H9 (cell line): ENCODE results near the gene MICU1. TPM values are rescaled to one million over a fixed set of nuclear protein-coding genes. Genes with fewer than 3 reads are reported as not detected.
A peak's percentile ranks its signal among the peaks of the same experiment; 100 is the strongest.

Experiments used
- DNase-seq: peaks from one replicate; pipeline ENCODE4 v3.0.0-alpha.2; 2017
- H2AFZ ChIP-seq: one replicate; pipeline ENCODE4 v1.6.1; 2013; ENCODE audit warnings: mild to moderate bottlenecking, low read length, control low read depth, moderate library complexity
- H2AK5ac ChIP-seq: 2 replicates; pipeline ENCODE4 v1.6.1; 2013; ENCODE audit warnings: low read length, control low read depth, mixed read lengths; ENCODE audit not compliant: insufficient read length
- H2BK120ac ChIP-seq: one replicate; pipeline ENCODE4 v1.6.1; 2013; ENCODE audit warnings: low read depth, mild to moderate bottlenecking, low read length, control low read depth, inconsistent platforms; ENCODE audit not compliant: poor library complexity, severe bottlenecking
- H2BK12ac ChIP-seq: 2 replicates; pipeline ENCODE4 v1.6.1; 2013; ENCODE audit warnings: low read length, control low read depth, mixed read lengths, low read depth; ENCODE audit not compliant: insufficient read length
- H2BK15ac ChIP-seq: 2 replicates; pipeline ENCODE4 v1.6.1; 2013; ENCODE audit warnings: low read depth, low read length, control low read depth
- H2BK20ac ChIP-seq: one replicate; pipeline ENCODE4 v1.6.1; 2013; ENCODE audit warnings: low read depth, mild to moderate bottlenecking, low read length, control low read depth, inconsistent platforms; ENCODE audit not compliant: poor library complexity, severe bottlenecking
- H2BK5ac ChIP-seq: 2 replicates; pipeline ENCODE4 v1.6.1; 2013; ENCODE audit warnings: low read length, control low read depth, mixed read lengths; ENCODE audit not compliant: insufficient read length
- H3K14ac ChIP-seq: 2 replicates; pipeline ENCODE4 v1.6.1; 2013; ENCODE audit warnings: low read length, control low read depth; ENCODE audit not compliant: insufficient read depth
- H3K18ac ChIP-seq: 2 replicates; pipeline ENCODE4 v1.6.1; 2013; ENCODE audit warnings: low read depth, mild to moderate bottlenecking, mixed read lengths, low read length, control low read depth; ENCODE audit not compliant: insufficient read length
- H3K23ac ChIP-seq: 2 replicates; pipeline ENCODE4 v1.6.1; 2013; ENCODE audit warnings: low read length, control low read depth, mixed read lengths, low read depth; ENCODE audit not compliant: insufficient read length
- H3K23me2 ChIP-seq: 2 replicates; pipeline ENCODE4 v1.6.1; 2013; ENCODE audit warnings: low read depth, mild to moderate bottlenecking, mixed read lengths, low read length, control low read depth; ENCODE audit not compliant: insufficient read length, poor library complexity, severe bottlenecking
- H3K27ac ChIP-seq: 2 replicates; pipeline ENCODE4 v1.5.1; 2013; ENCODE audit warnings: low read length, control low read depth, mixed read lengths, low read depth; ENCODE audit not compliant: insufficient read length
- H3K27me3 ChIP-seq: 2 replicates; pipeline ENCODE4 v1.6.1; 2013; ENCODE audit warnings: low read length, control low read depth, inconsistent platforms; ENCODE audit not compliant: insufficient read depth
- H3K4ac ChIP-seq: 2 replicates; pipeline ENCODE4 v1.6.1; 2013; ENCODE audit warnings: low read depth, mild to moderate bottlenecking, control low read depth, inconsistent platforms, low read length, moderate library complexity
- H3K4me1 ChIP-seq: 2 replicates; pipeline ENCODE4 v1.6.1; 2013; ENCODE audit warnings: low read length, control low read depth, inconsistent platforms; ENCODE audit not compliant: insufficient read depth
- H3K4me2 ChIP-seq: 2 replicates; pipeline ENCODE4 v1.6.1; 2013; ENCODE audit warnings: low read length, control low read depth, mixed read lengths; ENCODE audit not compliant: insufficient read length, insufficient read depth
- H3K56ac ChIP-seq: 2 replicates; pipeline ENCODE4 v1.6.1; 2013; ENCODE audit warnings: low read depth, mild to moderate bottlenecking, mixed read lengths, low read length, control low read depth; ENCODE audit not compliant: insufficient read length
- H3K79me1 ChIP-seq: 2 replicates; pipeline ENCODE4 v1.6.1; 2013; ENCODE audit warnings: low read depth, mild to moderate bottlenecking, moderate library complexity, low read length, control low read depth, inconsistent platforms; ENCODE audit not compliant: insufficient read depth, poor library complexity, severe bottlenecking
- H3K79me2 ChIP-seq: 2 replicates; pipeline ENCODE4 v1.6.1; 2013; ENCODE audit warnings: low read length, control low read depth, inconsistent platforms; ENCODE audit not compliant: insufficient read depth
- H3K9ac ChIP-seq: 2 replicates; pipeline ENCODE4 v1.6.1; 2013; ENCODE audit warnings: low read length, control low read depth, mixed read lengths; ENCODE audit not compliant: insufficient read length; ENCODE audit errors: extremely low read depth
- H3K9me3 ChIP-seq: one replicate; pipeline ENCODE4 v1.6.1; 2013; ENCODE audit warnings: low read depth, low read length, inconsistent platforms; ENCODE audit not compliant: control insufficient read depth
- H3T11ph ChIP-seq: one replicate; pipeline ENCODE4 v1.6.1; 2013; ENCODE audit warnings: mild to moderate bottlenecking, low read length, control low read depth, inconsistent platforms
- H4K20me1 ChIP-seq: one replicate; pipeline ENCODE4 v1.6.1; 2013; ENCODE audit not compliant: control insufficient read depth, insufficient read length, insufficient read depth
- H4K5ac ChIP-seq: 2 replicates; pipeline ENCODE4 v1.6.1; 2013; ENCODE audit warnings: low read depth, mild to moderate bottlenecking, mixed read lengths, low read length, control low read depth; ENCODE audit not compliant: insufficient read length
- H4K8ac ChIP-seq: replicated peaks from 2 replicates; pipeline ENCODE4 v1.6.1; 2013; ENCODE audit warnings: low read length, control low read depth, mixed read lengths, low read depth; ENCODE audit not compliant: insufficient read length
- H4K91ac ChIP-seq: 2 replicates; pipeline ENCODE4 v1.6.1; 2013; ENCODE audit warnings: low read depth, mild to moderate bottlenecking, moderate library complexity, mixed read lengths, low read length, control low read depth; ENCODE audit not compliant: insufficient read length
- H3K27ac Mint-ChIP-seq, 3 experiments: 2 replicates in 2 of 3; 3 replicates in 1 of 3; pipeline ENCODE4 v1.8.0; 2020 to 2021; ENCODE audit warnings: mixed read lengths in 3 of 3, mild to moderate bottlenecking in 1 of 3, moderate library complexity in 1 of 3
- H3K27me3 Mint-ChIP-seq: 2 replicates; pipeline ENCODE4 v1.8.0; 2021; ENCODE audit warnings: low read depth, mild to moderate bottlenecking, moderate library complexity, mixed read lengths
- H3K36me3 Mint-ChIP-seq, 3 experiments: 2 replicates in 2 of 3; 3 replicates in 1 of 3; pipeline ENCODE4 v1.8.0; 2020 to 2021; ENCODE audit warnings: low read depth in 3 of 3, mixed read lengths in 3 of 3; ENCODE audit not compliant: insufficient read depth in 1 of 3
- H3K4me1 Mint-ChIP-seq, 2 experiments: 2 replicates each; pipeline ENCODE4 v1.8.0; 2020; ENCODE audit warnings: mixed read lengths in 2 of 2
- H3K4me3 Mint-ChIP-seq, 2 experiments: 2 replicates in 1 of 2; 3 replicates in 1 of 2; pipeline ENCODE4 v1.8.0; 2020 to 2021; ENCODE audit warnings: mild to moderate bottlenecking in 2 of 2, mixed read lengths in 2 of 2, moderate library complexity in 1 of 2
- H3K9me3 Mint-ChIP-seq, 2 experiments: 2 replicates in 1 of 2; 3 replicates in 1 of 2; pipeline ENCODE4 v1.8.0; 2020; ENCODE audit warnings: mild to moderate bottlenecking in 2 of 2, mixed read lengths in 2 of 2, moderate library complexity in 1 of 2
- CTCF ChIP-seq: fragments of 200-600 bp; sonication (generic); conservative IDR thresholded peaks from 3 replicates; pipeline ENCODE4 v1.8.0; 2021; ENCODE audit warnings: antibody characterized with exemption, mild to moderate bottlenecking
- total RNA-seq: library from RNA; stranded (reverse); gene quantifications from 2 replicates; pipeline ENCODE4 v1.2.1, GENCODE V29; 2021

MICU1 gene
- total RNA-seq, 1 experiment from 2014 or later, result 33.2 TPM

- Histone ChIP-seq H4K91ac (no peak overlapping the region), H3K23me2 (no peaks in the 10 kb centered on the region), H3K4me2 (no peak overlapping the region), H2AK5ac (no peak overlapping the region), H3K14ac (no peak overlapping the region), H2BK5ac (no peak overlapping the region), H2AFZ (peak overlapping the region; percentile 73), H2BK12ac (no peak overlapping the region), H2BK20ac (no peak overlapping the region), H3K27me3 (no peaks in the 10 kb centered on the region), H3T11ph (no peak overlapping the region), H2BK15ac (no peak overlapping the region), H2BK120ac (no peak overlapping the region), H3K4ac (no peak overlapping the region), H3K9ac (no peak overlapping the region), H3K18ac (no peak overlapping the region), H3K56ac (no peak overlapping the region), H3K27ac (no peak overlapping the region), H3K9me3 (no peaks in the 10 kb centered on the region), H4K20me1 (no peaks in the 10 kb centered on the region), H4K8ac (no peak overlapping the region), H3K79me2 (no peaks in the 10 kb centered on the region), H4K5ac (no peak overlapping the region), H3K4me1 (peaks cover 2% of the 10 kb centered on the region; the same call in 1 of the 2 replicates), H3K23ac (no peak overlapping the region), H3K79me1 (no peaks in the 10 kb centered on the region)
- H3K27me3 Mint-ChIP-seq, result no peaks in the 10 kb centered on the region
- H3K36me3 Mint-ChIP-seq, result no peaks in the 10 kb centered on the region
- H3K4me3 Mint-ChIP-seq, result no peak overlapping the region
- peaks cover 0 to 3% of the 10 kb centered on the region in 2 experiments; a peak in 1 of 5 replicates for H3K9me3 Mint-ChIP-seq
- H3K4me1 Mint-ChIP-seq, result peaks cover 3 to 9% of the 10 kb centered on the region in 2 experiments
- no peak for TF ChIP-seq CTCF
- H3K27ac Mint-ChIP-seq, result no peak overlapping the region
- DNase-seq, result no peak
Observed at GRCh38 chr10:72663971-72664370, 38.1 kb upstream of the MICU1 start.
